ENCODE data around the gene ZNF525.
A peak's percentile ranks its signal among the peaks of the same experiment; 100 is the strongest.
"Not testable (repeated sequence)": the region's sequence is repeated elsewhere in the genome, so short reads cannot be mapped to it uniquely, and the experiment has no call there.

The ZNF525 gene

GRCh38 chr19:53365134-53365898 lies at the start of gene ZNF525:
ZNF525 (plus strand) TSS chr19:53365705; CDS start chr19:53372282, 6,577 bp downstream.
- peak; percentile 98 for DNase-seq

DNA sequence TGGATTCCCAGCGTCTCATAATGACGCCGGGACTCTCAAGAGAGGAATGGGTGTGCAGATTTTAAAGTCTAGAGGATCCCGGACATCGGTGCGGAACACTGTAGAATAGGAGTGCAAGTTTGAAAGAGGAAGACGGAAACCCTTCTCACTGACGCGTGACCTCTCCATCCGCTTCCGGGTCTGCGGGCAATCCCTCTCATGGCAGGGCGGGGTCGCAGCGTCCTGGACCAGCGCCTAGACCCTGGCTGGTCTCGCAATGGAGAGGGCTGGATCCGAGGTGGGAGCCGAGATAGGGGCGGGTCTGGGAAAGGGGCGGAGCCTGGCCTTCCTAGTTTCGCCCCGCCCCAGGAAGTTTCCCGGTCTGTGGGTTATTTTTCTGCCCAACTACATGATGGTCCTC lies 36.5 kb upstream of the ZNF525 start:
- no peak for DNase-seq

- no peak for DNase-seq
Measured at GRCh38 chr19:53332484-53332883, 33.0 kb upstream of the ZNF525 start.

- DNase-seq, result peak; percentile 74
Measured at GRCh38 chr19:53333066-53333462, 32.4 kb upstream of the ZNF525 start.

DNA sequence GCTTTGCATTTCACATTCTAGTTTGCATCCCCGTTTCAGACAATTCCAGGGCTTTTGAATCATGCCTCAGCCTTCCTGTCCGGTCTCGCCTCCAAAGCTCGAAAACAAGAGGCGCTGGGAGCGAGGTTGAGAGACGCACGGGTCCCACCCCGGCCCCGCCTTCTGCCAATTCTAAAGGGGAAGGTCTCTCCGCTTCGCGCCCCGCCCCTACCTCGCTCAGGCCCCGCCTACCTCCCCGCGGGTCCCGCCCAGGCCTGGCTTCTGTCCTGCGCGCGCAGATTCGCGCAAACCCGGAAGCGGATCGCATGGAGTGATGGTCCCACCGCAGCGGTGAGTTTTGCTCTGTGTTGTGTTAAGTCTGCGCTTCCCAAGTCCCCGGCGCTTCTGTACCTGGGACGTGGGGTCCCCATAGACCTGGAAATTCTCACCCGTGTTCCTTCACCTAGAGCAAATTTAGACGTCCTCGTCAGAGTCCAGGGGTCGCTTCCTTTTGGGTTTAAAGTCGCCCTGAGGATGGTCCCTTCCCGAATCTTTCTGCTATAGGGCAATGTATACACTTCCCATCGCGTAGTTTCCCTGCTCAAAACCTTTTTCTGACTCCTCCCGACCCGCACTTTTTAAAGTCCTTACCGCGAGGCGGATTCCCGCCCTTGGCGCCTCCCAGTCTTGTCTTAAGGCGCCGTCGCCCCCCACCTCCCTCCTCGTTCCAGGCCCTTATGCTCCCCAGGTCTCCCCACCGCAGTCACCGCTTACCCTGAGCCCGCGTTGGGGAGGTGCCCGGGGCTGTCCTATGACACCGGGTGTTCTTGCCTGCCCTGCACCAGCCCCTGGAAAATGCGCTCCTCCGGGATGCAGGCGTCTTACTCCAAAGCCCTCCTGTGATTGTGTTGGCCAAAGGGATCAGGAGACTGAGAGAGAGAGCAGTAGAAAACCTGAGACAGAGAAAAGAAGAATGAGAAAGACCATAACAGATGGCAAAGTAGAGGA lies 31.7 kb upstream of the ZNF525 start, which contains the start of gene ZNF845:
TSS of gene ZNF845 (plus strand) at position 287 of the 987 bp plus-strand sequence. CDS start 7,559 bp downstream, outside the sequence.
- peak; percentile 99 for DNase-seq

DNA sequence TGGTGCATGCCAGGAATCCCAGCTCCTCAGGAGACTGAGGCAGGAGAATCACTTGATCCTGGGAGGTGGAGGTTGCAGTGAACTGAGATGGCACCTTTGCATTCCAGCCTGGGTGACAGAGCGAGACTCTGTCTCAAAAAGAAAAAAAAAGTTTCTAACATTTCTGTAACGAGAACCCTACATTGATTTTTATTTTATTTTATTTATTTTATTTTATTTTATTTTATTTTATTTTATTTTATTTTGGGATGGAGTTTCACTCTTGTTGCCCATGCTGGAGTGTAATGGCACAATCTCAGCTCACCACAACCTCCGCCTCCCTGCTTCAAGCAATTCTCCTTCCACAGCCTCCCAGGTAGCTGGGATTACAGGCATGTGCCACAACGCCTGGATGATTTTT lies 21.1 kb upstream of the ZNF525 start:
- not testable (repeated sequence) for DNase-seq

- DNase-seq, result no peak
Measured at GRCh38 chr19:53355739-53356138, 9.8 kb upstream of the ZNF525 start.

DNA sequence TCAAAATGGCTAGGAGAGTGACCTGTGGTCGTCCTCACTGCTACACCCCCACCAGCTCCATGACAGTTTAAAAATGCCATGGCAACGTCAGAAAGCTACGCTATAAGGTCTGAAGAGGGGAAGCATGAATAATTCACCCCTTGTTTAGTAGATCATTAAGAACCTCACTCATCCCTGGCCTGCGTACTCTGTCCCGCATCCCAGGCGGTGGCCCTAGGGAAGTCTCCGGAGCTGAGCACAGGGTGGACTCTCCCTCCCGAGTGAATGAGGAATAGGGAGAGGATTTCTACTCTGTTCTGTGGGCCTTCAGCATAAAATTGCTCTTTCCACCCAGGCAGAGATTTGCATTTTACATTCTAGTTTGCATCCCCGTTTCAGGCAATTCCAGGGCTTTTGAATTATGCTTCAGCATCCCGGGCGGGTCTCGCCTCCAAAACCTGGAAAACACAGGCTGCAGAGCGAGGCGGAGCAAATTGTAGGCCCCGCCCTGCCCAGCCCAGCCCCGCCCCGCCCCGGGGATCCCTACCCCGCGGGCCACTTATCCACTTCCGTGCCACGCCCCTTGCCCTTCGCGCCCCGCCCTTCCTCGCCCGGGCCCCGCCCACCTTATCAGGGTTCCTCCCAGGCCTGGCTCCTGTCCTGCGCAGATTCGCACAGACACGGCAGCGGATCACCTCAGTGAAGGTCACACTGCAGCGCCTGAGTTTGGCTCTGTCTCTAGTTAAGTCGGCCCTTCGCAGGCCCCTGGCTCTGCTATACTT lies 7.5 kb upstream of the ZNF525 start:
- no peak for DNase-seq

- DNase-seq, result not testable (repeated sequence)
Measured at GRCh38 chr19:53360056-53360455, 5.4 kb upstream of the ZNF525 start.

- peak; percentile 79 for DNase-seq
Measured at GRCh38 chr19:53365899-53366493, 491 bp downstream of the ZNF525 start.

GRCh38 chr19:53372196-53372595 lies 6.7 kb downstream of the ZNF525 start:
- DNase-seq, result no peak

DNA sequence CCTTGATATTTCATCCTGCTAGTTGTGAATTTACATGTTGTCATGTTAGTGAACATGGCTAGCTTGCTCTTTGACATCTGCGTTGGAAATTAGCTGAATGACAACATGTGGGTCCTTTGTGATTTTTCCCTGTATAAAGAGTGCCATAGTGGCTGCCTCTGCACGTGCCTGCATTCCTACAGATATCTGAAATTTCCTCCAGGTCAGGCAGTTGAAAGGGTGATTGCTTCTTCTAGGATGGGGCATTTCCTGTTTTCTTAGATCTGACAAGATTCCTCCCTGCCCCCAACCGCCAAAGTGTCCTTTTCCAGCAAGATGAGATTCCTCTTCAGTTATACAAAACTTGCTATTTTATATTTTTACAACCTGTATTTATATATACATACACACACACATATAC lies 8.8 kb downstream of the ZNF525 start:
- DNase-seq, result no peak

GRCh38 chr19:53374743-53375142 lies 9.2 kb downstream of the ZNF525 start:
- no peak for DNase-seq

GRCh38 chr19:53381376-53381775 lies 15.9 kb downstream of the ZNF525 start:
- DNase-seq, result no peak

DNA sequence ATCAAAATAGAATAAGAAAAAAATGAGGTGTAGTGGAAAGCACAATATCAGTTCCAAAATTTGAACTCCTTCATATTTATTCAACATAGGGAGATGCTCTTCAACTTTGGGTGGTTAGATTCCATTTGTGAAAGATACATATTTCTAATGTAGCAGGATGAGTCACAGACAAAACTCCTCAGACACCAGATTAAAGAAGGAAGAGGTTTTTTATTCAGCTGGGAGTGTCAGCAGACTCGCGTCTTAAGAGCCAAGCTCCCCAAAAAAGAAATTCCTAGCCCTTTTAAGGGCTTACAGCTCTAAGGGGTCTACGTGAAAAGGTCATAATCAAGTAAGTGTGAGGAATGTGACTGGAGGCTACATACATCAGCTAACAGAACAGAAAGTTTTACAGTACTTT lies 22.7 kb downstream of the ZNF525 start:
- no peak for DNase-seq

- DNase-seq, result no peak
Measured at GRCh38 chr19:53388904-53389303, 23.4 kb downstream of the ZNF525 start.

DNA sequence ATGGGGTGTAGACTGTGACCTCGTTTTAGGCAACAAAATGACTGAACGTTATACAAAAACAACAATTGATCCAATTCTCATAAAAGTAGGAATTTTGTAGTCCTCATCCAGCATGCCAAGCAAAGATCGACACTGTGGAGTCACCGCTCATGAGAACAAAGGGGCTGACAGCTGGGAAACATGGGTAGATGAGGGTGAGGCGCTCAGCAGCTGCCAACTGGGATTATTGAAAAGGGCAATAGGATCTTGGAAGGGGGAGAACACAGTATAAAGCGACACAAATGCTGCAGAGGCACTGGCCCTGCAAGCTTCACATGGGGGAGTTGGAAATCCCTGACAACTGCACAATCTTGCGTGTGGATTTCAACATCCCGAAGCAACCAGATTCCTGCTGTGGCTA lies 24.1 kb downstream of the ZNF525 start:
- DNase-seq, result no peak

- no peak for DNase-seq
Measured at GRCh38 chr19:53389978-53390377, 24.5 kb downstream of the ZNF525 start.

GRCh38 chr19:53394522-53394973 lies 29.0 kb downstream of the ZNF525 start:
- DNase-seq, result no peak

DNA sequence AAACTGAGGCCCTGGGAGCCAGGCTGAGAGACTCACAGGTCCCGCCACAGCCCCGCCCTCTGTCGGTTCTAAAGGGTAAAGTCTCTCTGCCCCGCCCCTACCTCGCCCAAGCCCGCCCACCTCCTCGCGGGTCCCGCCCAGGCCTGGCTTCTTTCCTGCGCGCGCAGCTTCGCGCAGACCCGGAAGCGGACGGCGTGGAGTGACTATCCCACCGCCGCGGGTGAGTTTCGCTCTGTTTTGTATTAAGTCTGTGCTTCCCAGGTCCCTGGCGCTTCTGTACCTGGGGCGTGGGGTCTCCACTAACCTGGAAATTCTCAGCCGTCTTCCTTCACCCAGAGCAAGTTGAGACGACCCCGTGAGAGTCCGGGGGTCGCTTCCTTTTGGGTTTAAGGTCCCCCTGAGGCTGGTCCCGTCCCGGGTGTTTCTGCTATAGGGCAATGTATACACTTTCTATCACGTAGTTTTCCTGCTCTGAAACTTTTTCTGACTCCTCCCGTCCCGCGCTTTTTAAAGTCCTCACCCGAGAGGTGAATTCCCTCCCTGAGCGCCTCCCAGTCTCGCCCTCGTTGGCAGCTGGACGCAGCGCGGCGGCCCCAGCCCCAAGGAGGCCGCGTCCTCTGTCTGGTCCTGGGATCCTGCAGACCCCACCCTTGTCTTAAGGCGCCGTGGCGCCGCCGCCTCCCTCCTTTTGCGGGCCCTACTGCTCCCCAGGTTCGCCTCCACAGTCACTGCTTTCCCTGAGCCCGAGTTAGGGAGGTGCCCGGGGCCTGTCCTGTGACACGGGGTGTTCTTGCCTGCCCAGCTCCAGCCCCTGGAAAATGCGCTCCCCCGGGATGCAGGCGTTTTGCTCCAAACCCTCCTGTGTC lies 29.7 kb downstream of the ZNF525 start, which contains the start of gene ZNF765:
TSS of gene ZNF765 (plus strand) at position 176 of the 866 bp plus-strand sequence. CDS start 2,867 bp downstream, outside the sequence.
- peak; percentile 99 for DNase-seq

Data from activated effector memory CD4-positive, alpha-beta T cell treated with anti-CD3 and anti-CD28 coated beads, Interleukin-2, amount 50 U/mL, for 16 hours (primary cell).